ENCODE results near the gene BBIP1.

BBIP1 gene

DNA sequence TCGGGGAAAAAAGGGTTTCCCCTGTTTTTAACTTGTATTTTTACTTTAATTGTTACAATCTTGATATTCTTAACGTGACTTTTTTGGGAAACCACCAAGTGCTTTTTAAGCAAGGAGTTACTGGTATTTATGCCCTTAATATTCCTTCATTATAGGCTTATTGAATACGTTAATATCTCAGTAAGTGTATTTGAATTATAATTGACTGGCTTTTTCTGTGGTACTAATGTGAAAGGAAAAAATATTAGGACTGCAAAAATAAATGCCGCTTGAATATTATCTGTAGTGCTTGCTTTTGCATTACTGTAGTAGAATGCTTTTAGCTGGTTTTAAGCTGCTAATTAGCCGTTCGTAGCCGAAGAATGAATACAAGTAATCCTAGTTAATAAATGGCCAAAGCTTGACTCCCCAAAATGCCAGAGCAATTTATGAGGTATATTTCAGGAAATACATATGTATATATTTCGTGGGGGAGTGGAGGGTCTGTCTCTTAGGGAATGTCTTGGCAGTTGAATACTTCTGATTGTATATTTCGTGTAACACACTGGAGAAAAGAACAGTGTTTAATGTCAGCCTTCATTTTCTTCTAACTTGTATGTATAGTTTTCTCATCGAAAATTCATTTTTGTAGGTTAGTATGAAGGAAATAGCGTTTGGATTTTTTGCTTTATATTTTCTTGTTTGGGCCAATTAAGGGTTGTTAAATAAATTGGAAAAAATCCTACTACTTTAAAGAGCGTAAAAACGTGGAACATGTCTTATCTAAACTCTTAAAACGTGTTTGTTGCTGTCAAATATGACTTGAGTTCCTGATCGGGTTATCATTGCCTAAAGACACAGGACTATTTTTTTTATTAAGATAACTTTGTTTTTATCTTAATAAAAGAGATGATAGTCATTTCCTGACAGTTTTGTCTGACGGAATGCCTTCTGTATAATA, 45.7 kb downstream of the BBIP1 start:
- no peak for DNase-seq (ENCODE audit: extremely low read depth, insufficient read length)
- peaks cover under 1% of the 10 kb centered on the region; the same call in 1 of the 2 replicates for H3K36me3 ChIP-seq (ENCODE audit: control insufficient read depth, insufficient read depth, low read length)
- TF ChIP-seq, protein P1, sequence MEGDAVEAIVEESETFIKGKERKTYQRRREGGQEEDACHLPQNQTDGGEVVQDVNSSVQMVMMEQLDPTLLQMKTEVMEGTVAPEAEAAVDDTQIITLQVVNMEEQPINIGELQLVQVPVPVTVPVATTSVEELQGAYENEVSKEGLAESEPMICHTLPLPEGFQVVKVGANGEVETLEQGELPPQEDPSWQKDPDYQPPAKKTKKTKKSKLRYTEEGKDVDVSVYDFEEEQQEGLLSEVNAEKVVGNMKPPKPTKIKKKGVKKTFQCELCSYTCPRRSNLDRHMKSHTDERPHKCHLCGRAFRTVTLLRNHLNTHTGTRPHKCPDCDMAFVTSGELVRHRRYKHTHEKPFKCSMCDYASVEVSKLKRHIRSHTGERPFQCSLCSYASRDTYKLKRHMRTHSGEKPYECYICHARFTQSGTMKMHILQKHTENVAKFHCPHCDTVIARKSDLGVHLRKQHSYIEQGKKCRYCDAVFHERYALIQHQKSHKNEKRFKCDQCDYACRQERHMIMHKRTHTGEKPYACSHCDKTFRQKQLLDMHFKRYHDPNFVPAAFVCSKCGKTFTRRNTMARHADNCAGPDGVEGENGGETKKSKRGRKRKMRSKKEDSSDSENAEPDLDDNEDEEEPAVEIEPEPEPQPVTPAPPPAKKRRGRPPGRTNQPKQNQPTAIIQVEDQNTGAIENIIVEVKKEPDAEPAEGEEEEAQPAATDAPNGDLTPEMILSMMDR (IDR thresholded peaks at IDR 0.05; ENCODE audit: insufficient read depth, low read length, poor library complexity, severe bottlenecking) = no peak
- H3K4me3 ChIP-seq (replicated peaks; ENCODE audit: low read depth, low read length) = peak overlapping the region; percentile 83
- H3K27me3 ChIP-seq (replicated peaks; ENCODE audit: control insufficient read depth, insufficient read depth, low read length) = no peaks in the 10 kb centered on the region

DNA sequence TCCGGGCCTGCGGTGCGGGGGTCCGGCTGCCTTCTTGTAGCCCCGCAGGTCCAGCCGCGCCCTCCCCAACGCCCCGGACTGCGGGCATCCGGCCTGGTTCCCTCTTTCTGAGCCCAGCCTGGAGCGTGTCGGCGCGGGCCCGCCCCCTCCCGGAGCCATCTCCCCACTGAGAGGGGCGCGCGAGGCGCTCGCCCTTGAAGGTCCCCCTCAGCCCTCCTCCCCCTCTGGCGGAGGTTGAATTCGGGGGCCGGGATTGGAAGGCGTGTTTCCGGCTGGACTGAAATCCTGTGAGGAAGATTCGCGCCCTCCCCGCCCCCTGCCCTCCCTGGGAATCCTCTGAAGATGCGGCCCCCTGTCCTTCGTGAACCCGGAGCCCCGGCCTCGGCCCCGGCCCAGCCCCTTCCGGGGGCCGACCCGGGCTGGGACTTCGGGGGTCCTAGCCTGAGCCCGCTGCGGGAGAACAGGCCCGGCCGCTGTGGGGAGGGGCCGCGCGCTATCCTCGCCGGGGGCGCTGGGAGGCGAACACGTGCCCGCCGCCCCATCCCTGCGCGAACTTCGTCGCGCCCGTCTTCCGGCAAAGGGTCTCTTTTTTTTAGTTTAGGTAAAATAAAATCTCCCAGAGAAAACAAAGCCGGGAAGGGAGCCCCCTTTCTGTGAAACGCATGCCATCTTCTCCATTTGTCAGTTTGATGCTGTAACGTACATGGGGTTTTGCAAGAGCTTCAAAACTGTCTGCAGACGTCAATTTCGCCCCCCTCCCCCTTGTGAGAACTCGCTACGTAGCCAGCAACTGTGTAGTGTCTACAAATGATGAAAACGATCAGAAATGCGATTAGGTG, 46.6 kb downstream of the BBIP1 start:
- TF ChIP-seq, protein P1 (IDR thresholded peaks at IDR 0.05; ENCODE audit: insufficient read depth, low read length, poor library complexity, severe bottlenecking) = peak; percentile 29
- Histone ChIP-seq H3K27me3 (replicated peaks; ENCODE audit: control insufficient read depth, insufficient read depth, low read length) (no peaks in the 10 kb centered on the region), H3K36me3 (ENCODE audit: control insufficient read depth, insufficient read depth, low read length) (no peaks in the 10 kb centered on the region), H3K4me3 (replicated peaks; ENCODE audit: low read depth, low read length) (peak overlapping the region; percentile 83)
- DNase-seq (ENCODE audit: extremely low read depth, insufficient read length) = peak; percentile 77

DNA sequence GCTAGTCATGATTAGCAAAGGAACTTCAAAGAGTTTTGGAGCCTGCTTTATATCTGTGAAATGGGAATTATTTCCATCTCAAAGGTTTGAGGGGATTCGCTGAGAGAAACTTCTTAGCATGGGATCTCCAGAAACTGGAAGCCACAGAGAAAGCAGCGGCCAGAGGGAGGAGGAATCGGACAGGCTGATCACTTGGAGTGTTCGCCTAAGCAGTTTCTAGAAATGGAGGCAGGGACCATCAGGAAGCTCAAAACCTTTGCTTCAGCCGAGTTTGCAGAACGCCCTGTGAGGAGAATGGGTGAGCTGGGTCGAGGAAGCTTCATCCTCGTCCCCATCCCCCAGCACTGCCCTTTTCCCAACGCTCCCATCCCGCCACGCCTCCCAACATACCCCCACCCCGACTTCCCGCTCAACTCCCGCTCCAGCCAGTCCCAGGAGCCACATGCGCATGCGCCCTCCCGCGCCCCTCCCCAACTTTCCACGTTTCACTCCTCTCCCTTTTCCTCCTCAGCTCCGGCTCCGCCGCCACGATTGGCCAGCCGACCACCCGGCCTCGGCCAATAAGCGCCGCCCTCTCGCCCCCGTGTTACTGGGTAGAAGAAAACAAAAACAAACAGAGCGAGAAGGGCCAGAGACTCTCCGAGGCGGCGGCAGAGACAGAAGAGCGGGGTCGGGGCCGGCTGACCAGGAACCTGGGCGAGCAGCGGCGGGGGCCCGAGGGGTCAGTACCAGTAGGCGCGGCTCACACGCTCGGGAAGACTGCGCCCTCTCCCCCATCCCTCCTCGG, 47.5 kb downstream of the BBIP1 start, which contains the start of gene PDCD4:
TSS of gene PDCD4 (plus strand) at position 631 of the 787 bp plus-strand sequence. CDS start 4,100 bp downstream, outside the sequence.
- H3K27me3 ChIP-seq (replicated peaks; ENCODE audit: control insufficient read depth, insufficient read depth, low read length) = no peaks in the 10 kb centered on the region
- TF ChIP-seq, protein P1 (IDR thresholded peaks at IDR 0.05; ENCODE audit: insufficient read depth, low read length, poor library complexity, severe bottlenecking) = no peak
- DNase-seq (ENCODE audit: extremely low read depth, insufficient read length) = peak; percentile 93
- peak within 1 kb of the TSS; percentile 83 for H3K4me3 ChIP-seq (replicated peaks; ENCODE audit: low read depth, low read length)
- no peaks in the 10 kb centered on the region for H3K36me3 ChIP-seq (ENCODE audit: control insufficient read depth, insufficient read depth, low read length)

DNA sequence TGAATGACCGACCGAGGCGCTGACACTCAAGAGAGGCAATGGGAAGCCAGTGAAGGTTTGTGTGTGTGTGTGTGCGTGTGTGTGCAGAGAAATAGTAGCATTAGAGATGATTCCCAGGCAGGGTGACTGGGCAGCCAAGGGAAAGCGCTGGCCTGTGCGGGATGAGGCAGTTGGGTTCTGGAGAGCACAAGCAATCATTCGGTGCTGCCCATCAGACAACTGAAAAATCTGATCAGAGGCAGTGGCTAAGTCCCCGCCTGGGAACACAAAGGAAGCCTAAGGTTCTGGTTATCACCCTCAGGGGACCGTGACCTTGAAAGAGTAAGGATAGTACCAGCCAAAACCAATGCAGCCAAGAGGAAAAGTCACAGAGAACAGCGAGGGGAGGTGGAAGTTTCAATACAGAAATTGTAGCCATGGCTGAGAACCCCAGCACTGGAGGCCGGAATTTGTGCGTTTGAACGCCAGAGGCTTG, 48.1 kb downstream of the BBIP1 start:
- TF ChIP-seq, protein P1 (IDR thresholded peaks at IDR 0.05; ENCODE audit: insufficient read depth, low read length, poor library complexity, severe bottlenecking) = no peak
- no peak for DNase-seq (ENCODE audit: extremely low read depth, insufficient read length)
- Histone ChIP-seq H3K27me3 (replicated peaks; ENCODE audit: control insufficient read depth, insufficient read depth, low read length) (no peaks in the 10 kb centered on the region), H3K36me3 (ENCODE audit: control insufficient read depth, insufficient read depth, low read length) (no peaks in the 10 kb centered on the region), H3K4me3 (replicated peaks; ENCODE audit: low read depth, low read length) (peak overlapping the region; percentile 83)

DNA sequence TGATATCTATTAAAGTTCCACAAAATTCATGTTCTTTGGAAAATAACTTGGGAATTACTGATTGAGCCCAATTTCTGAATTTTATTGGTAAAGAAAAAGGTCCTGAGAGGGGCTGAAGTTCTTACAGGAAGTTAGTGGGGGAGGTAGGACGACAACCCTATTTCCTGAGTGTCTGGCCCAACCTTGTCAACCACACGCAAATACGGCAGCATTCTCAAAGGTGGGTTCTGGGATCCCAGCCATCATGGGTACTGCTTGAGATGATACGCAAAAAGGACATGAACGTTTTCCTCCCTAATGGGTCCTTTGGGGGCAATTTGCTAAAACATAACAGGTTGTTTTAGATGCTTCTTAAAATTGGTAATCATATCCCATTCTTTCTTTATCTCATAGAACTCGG, 50.0 kb downstream of the BBIP1 start:
- H3K36me3 ChIP-seq (ENCODE audit: control insufficient read depth, insufficient read depth, low read length) = no peaks in the 10 kb centered on the region
- TF ChIP-seq, protein P1 (IDR thresholded peaks at IDR 0.05; ENCODE audit: insufficient read depth, low read length, poor library complexity, severe bottlenecking) = no peak
- no peaks in the 10 kb centered on the region for H3K27me3 ChIP-seq (replicated peaks; ENCODE audit: control insufficient read depth, insufficient read depth, low read length)
- H3K4me3 ChIP-seq (replicated peaks; ENCODE audit: low read depth, low read length) = no peak overlapping the region; the same call in 1 of the 2 replicates
- peak; percentile 52 for DNase-seq (ENCODE audit: extremely low read depth, insufficient read length)
